HG03175 (cell line): Measurements from ENCODE around the gene EPS15.

Experiments used
- ATAC-seq: cut with Tn5 transposase; IDR thresholded peaks from one replicate; pipeline ENCODE4 v1.9.1; 2021; ENCODE audit warnings: mild to moderate bottlenecking, moderate library complexity; ENCODE audit not compliant: unreplicated experiment

EPS15 gene

DNA sequence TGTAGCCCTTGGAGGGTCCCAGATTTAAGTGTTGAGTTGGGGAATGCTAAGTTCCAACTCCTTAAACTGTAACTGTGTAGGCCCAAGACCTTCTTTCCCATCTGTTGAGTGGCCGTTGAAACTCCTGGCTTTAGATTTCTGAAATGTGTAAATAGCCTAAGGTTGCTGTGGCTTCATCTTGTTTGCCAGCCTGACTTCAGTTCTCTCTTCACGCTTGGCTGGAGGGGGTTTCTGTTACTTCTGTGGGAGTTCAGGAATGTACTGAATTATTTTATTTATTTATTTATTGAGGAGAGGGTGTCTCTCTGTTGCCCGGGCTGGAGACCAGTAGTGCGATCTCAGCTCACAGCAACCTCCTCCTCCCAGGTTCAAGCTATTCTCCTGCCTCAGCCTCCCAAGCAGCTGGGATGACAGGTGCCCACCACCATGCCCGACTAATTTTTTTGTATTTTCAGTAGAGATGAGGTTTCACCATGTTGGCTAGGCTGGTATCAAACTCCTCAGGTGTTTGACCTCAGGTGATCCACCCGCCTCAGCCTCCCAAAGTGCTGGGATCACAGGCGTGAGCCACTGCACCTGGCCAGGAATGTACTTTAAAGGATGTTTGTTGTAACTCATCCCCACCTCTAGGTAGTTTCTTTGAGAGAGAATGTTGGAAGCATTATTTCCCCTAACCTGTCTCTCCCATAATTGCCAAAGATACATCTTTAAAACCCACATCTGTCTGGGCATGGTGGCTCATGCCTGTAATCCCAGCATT lies 194.6 kb downstream of the EPS15 start:
- ATAC-seq: no peak

DNA sequence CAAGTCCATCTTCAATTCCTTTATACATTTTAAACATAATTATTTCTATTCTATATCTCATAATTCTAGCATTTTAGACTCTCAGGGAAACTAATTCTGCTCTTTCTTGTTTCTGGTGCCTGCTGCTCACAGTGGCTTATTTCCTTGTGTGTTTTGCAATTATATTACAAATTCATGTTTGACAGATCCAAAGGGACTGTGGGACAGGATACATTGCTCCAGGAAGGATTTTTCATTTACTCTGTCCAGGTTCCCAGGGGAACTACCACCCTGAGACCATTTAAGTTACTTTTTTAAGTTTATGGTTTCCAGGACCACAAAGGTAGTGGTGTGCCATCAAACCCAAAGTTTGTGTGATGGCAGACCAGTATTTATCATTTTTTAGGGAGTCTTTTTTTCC lies 195.3 kb downstream of the EPS15 start:
- ATAC-seq: no peak

DNA sequence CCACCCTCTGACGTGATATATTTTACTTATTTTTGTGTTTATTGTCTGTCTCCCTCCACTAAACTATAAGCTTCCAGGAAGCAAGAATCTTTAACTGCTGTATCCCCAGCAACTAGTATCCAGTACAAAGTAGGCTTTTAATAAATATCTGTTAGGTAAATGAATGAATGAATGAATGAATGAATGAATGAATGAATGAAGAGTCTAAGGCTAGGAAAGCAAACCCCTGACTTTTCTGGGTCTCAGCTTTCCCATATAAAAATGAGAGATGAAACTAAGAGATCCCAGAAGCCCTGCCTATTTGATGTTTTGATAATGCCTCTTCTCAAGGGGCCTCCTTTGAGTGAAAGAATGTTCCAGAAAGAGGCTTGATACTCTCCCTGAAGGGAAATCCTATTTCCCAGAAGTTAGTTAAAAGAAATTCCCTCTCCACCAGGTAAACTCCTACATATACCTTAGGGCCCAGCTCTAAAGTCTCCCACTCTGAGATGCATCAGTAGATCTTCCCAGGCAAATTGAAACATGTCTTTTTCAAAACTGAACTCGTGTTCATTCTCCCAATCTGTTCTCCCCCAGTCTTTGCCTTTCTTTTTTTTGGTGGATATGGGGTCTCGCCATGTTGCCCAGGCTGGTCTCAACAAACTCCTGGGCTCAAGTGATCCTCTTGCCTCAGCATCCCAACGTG lies 196.5 kb downstream of the EPS15 start:
- no peak for ATAC-seq

DNA sequence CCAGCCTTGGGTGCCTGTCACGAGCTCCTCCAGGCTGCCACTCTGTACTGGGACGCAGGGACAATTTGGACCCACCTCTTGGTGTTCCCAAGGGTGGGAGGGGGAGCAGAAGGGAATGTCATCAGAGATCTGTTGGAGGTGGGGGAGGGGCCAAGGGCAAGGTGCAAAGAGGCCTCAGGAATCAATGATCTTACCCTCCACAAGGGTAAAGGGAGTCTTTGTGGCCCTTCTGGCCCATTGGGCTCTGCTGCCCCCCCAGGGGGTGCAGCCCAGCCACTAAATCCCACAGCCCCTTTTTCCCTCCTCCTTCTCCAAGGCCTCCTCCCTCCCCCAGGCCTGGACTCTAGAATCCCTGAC lies 197.2 kb downstream of the EPS15 start:
- ATAC-seq: no peak

DNA sequence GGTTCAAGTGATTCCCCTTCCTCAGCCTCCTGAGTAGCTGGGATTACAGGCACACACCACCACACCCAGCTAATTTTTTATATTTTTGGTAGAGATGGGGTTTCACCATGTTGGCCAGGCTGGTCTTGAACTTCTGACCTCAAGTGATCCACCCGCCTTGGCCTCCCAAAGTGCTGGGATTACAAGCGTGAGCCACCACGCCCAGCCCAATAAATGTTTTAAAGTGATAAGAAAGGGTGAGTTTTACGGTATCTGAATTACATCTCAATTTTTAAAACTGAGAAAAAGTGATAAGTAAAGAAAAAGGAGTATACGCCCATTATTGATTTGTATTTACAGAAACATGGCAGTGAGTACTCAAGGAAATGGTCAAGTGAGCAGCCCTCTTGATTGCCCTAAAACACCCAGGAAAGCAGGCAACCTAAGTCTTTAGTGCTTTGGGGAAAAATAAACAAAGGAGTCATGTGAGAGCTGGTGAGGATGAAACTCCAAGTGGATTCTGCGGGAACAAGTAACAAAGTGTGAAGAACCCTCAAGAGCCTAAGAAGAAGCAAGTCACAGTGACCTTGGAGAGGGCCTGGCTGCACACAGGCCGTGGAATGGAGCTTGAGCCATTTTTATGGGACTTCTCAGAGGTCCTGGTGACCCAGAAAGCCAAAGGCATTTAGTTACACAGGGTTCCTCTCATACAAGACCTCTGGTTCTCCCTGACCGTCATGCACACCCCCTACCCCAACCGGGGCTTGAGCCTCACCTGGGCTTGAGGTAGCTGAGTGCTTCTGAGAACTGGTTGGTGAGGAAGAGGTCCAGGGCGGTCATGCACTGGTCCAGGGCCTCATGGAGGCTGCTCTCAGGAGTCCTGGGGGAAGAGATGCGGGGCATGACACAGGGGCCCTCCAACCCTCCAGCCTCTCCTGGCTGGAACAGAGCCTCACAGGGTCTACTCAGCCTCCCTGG lies 197.8 kb downstream of the EPS15 start:
- ATAC-seq: no peak

DNA sequence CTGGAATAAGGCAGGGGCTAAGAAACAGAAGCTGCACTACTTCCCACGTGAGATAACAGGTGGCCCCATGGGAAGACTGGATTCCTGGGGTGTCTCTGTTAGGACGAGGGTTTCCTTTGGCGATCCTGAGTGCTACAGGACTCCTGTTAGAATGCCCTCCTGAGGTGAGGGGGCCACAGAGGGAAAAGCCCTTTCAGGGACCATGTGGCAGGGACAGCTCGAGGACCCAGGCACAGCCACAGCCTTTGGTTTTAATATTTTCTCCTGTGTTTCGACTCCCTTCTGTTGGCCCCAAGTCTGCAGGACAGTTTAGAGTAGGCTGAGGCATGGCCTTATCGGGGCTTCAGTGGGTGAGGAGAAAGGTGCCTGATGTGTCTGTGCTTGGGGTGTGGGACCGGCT lies 201.3 kb downstream of the EPS15 start:
- no peak for ATAC-seq

DNA sequence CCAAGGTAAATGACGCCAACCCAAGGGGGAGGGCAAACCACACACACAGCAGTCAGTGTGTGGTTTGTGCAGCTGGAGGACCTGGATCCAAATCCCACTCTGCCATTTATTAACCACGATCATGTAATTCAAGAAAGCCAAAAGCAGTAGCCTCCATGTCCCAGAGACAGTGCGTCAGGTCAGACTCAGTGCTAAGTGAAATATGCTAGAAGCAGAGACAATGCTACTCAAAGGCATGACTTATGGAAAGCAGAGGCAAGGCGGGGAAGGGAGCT lies 202.3 kb downstream of the EPS15 start:
- no peak for ATAC-seq

DNA sequence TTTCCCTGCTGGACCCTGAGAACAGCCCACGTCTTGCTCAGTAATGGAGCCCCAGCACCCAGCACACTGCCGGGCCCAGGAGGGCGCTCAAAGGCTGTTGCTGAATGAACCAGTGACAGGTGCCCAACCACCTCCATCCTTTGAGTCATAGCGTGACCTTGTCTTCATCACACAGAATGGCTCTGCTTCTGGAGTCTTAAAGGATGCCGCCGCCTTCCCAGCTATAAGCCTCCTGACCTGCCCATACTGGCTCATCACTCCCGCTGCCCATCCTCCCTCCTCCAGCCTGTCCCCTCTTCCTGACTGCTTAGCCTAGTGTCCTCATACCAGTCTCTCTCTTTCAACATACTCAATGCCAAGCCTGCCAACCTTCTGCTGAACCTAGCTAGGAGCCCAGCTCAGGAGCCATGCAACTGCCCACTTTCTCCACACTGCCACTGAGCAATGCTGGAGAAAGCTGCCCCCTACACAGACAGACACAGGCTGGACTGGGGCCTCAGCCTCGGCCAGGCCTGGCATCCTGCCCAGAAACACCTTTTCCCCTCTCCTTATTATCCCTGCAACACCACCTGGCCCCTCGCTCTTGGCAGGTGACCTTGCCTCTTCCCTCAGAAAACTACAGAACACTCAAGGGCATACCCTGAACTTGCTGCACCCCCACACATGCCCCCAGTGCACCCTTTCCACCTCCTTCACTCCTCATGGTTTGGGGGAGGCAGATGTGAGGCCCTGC lies 202.8 kb downstream of the EPS15 start:
- no peak for ATAC-seq

DNA sequence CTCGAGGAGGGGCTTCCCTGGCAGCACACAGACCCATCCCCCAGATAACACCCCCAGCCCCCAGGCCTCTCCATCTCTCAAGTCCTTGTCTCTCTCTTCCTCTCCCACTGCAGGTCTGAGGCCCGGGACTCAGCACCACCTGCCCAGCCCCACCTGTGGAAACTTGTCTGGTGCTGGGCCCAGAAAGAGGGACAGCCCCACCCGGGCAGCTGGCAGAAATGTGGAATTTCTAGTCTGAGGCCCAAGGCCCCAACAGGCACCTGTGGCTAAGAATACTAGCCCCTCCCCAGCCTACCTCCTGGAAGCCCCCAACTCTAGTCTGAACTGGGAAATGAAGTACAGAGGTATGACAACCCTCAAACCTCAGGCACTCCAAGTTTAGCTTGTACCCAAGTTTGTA lies 204.1 kb downstream of the EPS15 start:
- no peak for ATAC-seq

DNA sequence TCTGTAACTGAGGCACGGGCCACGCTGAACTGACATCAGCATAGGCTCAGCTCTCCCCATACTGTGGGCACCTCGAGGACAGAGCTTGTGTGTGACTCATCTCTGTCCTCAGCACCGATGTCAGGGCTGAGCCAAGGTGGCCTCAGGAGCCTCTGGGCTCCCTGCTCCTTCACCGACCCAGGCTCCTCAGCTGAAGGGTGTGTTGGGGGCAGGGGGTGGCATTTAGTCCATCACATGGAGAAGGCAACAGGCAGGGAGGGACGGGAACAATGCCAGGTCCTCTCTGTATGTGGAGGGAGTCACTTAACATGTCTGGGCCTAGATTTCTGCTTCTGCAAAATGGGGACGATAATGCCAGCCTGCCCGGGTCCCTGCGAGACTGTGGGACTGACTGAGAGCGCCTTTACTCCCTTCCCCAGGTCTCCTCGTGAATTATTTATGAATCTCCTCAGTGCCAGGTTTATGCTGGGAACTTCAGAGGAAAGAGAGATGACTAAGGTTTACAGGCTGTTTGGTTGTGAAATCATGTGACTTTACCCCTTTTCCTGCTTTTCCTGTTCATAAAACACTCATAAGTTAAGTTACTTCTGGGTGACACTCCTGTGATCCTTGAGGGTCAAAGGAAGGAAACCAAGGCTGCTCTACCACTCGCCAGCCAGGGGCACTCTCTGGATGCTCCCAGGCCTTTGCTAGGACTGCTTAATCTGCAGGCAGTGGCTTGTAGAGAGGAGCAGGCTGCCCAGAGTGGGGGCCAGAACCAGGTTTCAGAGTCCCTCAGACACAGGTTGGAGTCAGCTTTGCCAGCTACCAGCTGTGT lies 204.9 kb downstream of the EPS15 start:
- ATAC-seq: no peak

DNA sequence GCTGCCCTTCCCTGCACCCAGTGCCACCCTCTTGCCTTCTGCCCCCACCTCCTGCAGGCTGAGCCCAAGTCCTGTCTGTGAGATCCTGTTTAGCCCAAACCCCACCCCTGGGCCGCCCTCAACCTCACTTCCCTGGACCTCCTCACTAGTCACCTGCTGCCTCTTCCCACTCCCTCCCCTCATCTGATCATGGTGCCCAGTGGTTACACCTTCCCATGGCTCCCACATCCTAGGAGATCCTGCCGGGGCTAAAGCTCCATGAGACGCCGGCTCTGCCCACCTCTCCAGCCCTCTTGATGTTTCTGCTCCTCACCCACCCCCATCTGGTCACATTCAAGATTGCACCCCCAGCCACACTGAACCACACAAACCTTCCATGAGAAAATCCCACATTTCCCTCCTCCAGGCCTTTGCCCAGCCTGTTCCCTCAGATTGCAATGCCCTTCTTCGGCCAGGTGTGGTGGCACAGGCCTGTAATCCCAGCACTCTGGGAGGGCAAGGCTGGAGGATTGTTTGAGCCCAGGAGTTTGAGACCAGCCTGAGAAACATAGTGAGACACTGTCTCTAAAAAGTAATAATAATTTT lies 205.7 kb downstream of the EPS15 start:
- no peak for ATAC-seq

DNA sequence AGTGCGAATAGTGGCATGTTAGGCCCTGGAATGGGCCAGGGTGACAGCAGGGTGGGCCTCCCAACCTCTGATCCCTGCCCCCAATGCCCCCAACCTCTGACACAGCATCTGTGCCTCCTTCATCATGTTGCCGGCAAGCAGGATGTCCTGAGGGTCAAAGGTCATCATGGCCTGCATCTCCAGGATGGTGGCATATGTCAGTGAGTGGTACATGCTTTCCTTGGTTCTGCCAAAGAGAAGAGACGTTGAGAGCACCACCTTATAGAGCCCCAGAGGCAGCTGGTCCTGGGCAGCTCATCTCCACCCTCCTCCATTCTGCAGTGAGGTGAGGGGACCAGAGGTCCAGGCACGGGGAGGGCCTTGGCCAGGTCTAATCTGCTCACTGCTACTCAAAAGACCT lies 206.3 kb downstream of the EPS15 start:
- no peak for ATAC-seq

DNA sequence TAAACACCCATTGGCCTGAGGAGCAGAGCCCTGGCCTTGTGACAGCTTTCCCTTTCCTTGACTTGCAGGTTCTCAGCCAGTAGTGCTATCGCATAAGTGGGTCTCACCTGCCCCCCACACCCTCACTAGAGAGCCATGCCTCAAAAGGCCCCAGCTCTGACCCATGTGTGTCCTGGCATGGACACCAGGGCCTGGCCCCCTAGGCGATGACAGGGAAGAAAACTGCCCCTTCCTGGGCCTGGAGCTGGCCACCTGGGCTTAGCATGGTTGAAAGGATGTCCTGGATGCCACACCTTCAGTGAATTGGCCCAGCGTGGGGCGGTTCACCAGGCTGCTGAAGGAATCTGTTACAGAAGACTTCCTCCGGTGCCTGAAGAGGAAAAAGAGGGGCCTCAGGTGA lies 207.2 kb downstream of the EPS15 start:
- no peak for ATAC-seq

DNA sequence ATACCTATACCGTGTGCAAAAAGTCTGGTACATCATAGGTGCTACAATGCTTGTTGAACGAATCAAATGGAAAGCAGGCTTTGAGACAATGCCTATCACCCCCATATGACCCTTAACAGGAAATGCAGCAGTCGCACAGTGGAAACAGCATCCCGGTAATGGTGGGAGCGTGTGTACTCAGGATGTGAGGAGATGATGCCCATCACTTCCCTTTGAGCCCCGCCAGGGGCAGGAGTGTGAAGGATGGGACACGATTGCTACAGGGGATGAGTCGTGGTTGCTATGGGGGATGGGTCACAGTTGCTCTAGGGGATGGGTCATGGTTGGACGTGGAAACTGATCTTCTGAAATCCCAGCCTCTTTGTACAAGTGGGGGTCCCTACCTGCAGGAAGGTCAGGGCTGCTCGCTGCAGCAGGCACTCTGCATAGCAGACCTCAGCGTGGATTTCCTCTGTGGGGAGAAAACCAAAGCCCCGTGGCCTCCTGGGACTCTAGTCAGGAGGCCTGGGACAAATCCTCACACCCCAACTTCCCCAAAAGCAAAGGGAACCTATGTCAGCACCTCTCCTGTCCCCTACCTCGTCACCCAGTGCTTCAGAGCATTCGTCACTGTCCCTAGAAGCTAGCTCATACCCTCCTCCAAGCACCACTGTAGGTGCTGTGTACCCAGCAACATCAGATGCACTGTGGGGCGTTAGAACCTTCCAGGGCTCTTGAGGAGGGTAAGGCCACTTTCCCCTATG lies 208.0 kb downstream of the EPS15 start:
- no peak for ATAC-seq

DNA sequence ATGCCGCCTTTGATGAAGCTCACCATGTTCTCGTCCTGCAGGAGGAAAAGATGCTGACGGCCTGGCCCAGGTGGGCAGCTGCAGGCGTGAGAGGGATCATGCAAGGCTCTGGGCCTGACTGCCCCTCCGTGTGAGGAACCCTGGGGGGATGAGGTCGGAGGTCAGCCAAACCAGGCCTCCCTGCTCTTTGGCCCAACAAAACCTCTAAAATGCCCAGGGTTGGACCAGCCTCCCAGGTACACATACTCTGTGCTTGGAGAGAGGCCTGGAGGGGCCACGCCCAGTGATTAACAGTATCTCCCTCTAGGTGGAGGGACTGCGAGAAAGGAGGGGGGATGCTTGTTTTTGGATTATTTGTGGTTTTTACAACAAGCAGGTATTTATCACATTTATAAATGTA lies 209.8 kb downstream of the EPS15 start:
- no peak for ATAC-seq

DNA sequence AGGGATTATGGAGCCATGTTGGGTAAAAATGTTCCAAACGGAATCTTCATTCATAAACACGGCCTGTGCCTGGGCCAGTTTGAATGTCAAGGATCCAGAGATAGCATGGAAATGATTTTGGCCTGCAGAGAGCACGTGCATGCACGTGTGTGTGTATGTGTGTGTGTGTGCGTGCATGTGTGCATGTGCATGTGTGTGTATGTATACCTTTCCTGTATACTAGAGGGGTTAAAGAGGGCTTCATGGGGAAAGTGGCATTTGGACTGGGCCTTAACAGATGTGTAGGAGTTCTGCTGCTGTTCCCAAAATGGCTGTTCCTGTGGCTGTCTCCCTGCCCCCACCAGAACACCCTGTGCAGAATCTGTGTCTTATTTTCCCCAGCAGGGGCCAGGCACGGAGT lies 210.4 kb downstream of the EPS15 start:
- ATAC-seq: no peak

DNA sequence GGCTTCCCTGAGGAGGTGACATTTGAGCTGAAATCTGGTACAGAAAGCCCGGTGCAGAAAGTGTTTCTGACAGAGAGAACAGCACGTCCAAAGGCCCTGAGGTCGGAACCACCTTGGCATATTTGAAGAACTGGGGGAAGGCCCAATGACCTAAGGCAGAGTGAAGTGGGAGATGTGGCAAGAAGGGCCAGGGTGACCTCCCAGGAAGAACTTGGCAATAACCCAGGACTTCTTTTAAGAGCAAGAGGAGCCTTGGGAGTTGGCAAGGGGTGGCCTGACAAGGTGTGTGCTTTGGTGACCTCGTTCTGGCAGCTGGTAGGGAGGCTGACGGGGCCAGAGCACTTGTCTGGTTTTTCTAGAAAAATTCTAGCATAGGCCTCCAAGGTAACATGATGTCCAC lies 212.1 kb downstream of the EPS15 start:
- ATAC-seq: no peak

DNA sequence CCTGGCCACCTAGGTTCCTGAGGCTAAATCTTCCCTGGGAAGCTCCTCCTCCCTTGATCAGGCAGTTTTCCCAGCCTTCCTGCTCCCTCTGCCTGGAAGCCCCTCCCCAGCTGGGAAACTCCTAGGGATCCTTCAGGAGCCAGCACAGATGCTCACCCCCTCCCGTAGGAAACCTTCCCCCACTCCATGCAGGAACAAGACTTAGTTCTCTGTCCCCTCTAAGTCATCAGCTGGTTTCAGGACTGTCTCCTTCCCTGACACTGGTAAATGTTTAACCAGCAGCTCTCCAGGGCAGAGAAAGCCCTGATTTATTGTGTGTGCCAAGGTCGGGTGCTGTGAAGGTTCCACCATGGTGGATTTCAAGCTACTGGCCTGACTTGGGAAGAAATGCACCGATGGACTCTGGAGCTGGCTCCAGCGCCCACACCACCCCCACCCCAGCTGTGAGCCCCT lies 213.7 kb downstream of the EPS15 start:
- ATAC-seq: no peak

DNA sequence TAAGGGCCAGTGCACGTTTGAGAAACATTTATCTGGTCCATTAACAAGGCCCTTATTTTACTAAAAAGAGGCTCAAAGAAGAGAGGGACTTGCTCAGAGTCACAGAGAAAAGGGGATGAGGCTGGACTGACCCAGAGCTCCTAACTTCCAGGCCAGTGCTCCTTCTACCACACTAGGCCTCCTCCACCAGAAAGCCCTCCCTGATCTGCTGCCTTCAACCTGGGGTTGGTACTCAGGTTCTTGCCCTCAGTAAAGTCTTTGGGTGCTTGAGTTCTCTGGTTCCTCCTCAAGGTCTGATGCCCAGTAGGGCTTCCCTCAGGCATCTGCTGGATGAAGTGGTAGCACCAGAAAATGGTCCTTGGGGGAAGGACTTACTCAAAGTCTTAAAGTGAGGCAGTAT lies 214.7 kb downstream of the EPS15 start:
- ATAC-seq: no peak
